Memory B cell (primary cell): ENCODE data around the gene MMAB.

Experiments used
- ATAC-seq: fragments of 150-1000 bp; cut with Tn5 transposase; 2 replicates; pipeline ENCODE4 v1.10.0; 2021; ENCODE audit warnings: low read depth, mild to moderate bottlenecking, moderate library complexity
- DNase-seq, 2 donors: peaks; one replicate each; pipeline ENCODE4 v3.0.0; 2022; ENCODE audit warnings: low spot score in 2 of 2
- H3K27ac Mint-ChIP-seq: one replicate; pipeline ENCODE4 v1.8.0; 2022; ENCODE audit warnings: mild to moderate bottlenecking, moderate library complexity, mixed read lengths
- H3K27me3 Mint-ChIP-seq: one replicate; pipeline ENCODE4 v1.8.0; 2022; ENCODE audit warnings: mixed read lengths
- H3K36me3 Mint-ChIP-seq: one replicate; pipeline ENCODE4 v1.8.0; 2022; ENCODE audit warnings: mild to moderate bottlenecking, mixed read lengths
- H3K4me1 Mint-ChIP-seq: one replicate; pipeline ENCODE4 v1.8.0; 2022; ENCODE audit warnings: mixed read lengths
- H3K4me3 Mint-ChIP-seq: one replicate; pipeline ENCODE4 v1.8.0; 2022; ENCODE audit warnings: mild to moderate bottlenecking, moderate library complexity, mixed read lengths
- H3K9me3 Mint-ChIP-seq: one replicate; pipeline ENCODE4 v1.8.0; 2022; ENCODE audit warnings: mixed read lengths

The MMAB gene

GRCh38 chr12:109553906-109554500 lies 19.3 kb downstream of the MMAB start:
- no peak overlapping the region for H3K4me3 Mint-ChIP-seq
- ATAC-seq (no peak), DNase-seq (no peak)
- H3K27me3 Mint-ChIP-seq: peaks cover 4% of the 10 kb centered on the region
- peaks cover 3% of the 10 kb centered on the region for H3K4me1 Mint-ChIP-seq
- no peak overlapping the region for H3K27ac Mint-ChIP-seq
- H3K9me3 Mint-ChIP-seq: no peaks in the 10 kb centered on the region
- peaks cover 5% of the 10 kb centered on the region for H3K36me3 Mint-ChIP-seq

- no peak overlapping the region for H3K27ac Mint-ChIP-seq
- no peak for DNase-seq
Observed at GRCh38 chr12:109553483-109553882, 19.8 kb downstream of the MMAB start.

GRCh38 chr12:109552971-109553370 lies 20.3 kb downstream of the MMAB start:
- Mint-ChIP-seq H3K36me3 (peaks cover 5% of the 10 kb centered on the region), H3K27ac (no peak overlapping the region)

More at GRCh38 chr12:109553483-109553882, 19.8 kb downstream of the MMAB start:
- Mint-ChIP-seq H3K4me1 (peaks cover 3% of the 10 kb centered on the region), H3K4me3 (no peak overlapping the region), H3K27me3 (peaks cover 4% of the 10 kb centered on the region), H3K9me3 (no peaks in the 10 kb centered on the region), H3K36me3 (peaks cover 5% of the 10 kb centered on the region)
- ATAC-seq: no peak

GRCh38 chr12:109551108-109551507 lies 22.2 kb downstream of the MMAB start:
- no peaks in the 10 kb centered on the region for H3K36me3 Mint-ChIP-seq
- no peak for DNase-seq
- peaks cover 11% of the 10 kb centered on the region for H3K27me3 Mint-ChIP-seq
- no peak overlapping the region for H3K4me3 Mint-ChIP-seq
- peaks cover 3% of the 10 kb centered on the region for H3K4me1 Mint-ChIP-seq
- no peak overlapping the region for H3K27ac Mint-ChIP-seq
- ATAC-seq: no peak
- H3K9me3 Mint-ChIP-seq: no peaks in the 10 kb centered on the region

More at GRCh38 chr12:109552971-109553370, 20.3 kb downstream of the MMAB start:
- no peaks in the 10 kb centered on the region for H3K9me3 Mint-ChIP-seq
- DNase-seq (no peak), ATAC-seq (no peak)
- H3K27me3 Mint-ChIP-seq: peaks cover 4% of the 10 kb centered on the region
- H3K4me3 Mint-ChIP-seq: no peak overlapping the region
- peaks cover 3% of the 10 kb centered on the region for H3K4me1 Mint-ChIP-seq

GRCh38 chr12:109550281-109550680 lies 23.0 kb downstream of the MMAB start:
- peaks cover 3% of the 10 kb centered on the region for H3K4me1 Mint-ChIP-seq
- no peaks in the 10 kb centered on the region for H3K9me3 Mint-ChIP-seq
- H3K27ac Mint-ChIP-seq: no peak overlapping the region
- peaks cover 11% of the 10 kb centered on the region for H3K27me3 Mint-ChIP-seq
- ATAC-seq: no peak
- H3K36me3 Mint-ChIP-seq: no peaks in the 10 kb centered on the region
- no peak for DNase-seq
- no peak overlapping the region for H3K4me3 Mint-ChIP-seq

- Mint-ChIP-seq H3K4me3 (no peak overlapping the region), H3K9me3 (no peaks in the 10 kb centered on the region), H3K36me3 (no peaks in the 10 kb centered on the region), H3K27me3 (peaks cover 11% of the 10 kb centered on the region), H3K27ac (no peak overlapping the region), H3K4me1 (peaks cover 3% of the 10 kb centered on the region)
- no peak for ATAC-seq
- DNase-seq: no peak
Observed at GRCh38 chr12:109549613-109550270, 23.6 kb downstream of the MMAB start.

- no peak for ATAC-seq
- DNase-seq: no peak
- H3K4me3 Mint-ChIP-seq: no peak overlapping the region
- no peak overlapping the region for H3K27ac Mint-ChIP-seq
- peaks cover 14% of the 10 kb centered on the region for H3K27me3 Mint-ChIP-seq
- no peaks in the 10 kb centered on the region for H3K9me3 Mint-ChIP-seq
- peaks cover 2% of the 10 kb centered on the region for H3K36me3 Mint-ChIP-seq
- H3K4me1 Mint-ChIP-seq: peaks cover 6% of the 10 kb centered on the region
Observed at GRCh38 chr12:109548258-109548657, 25.0 kb downstream of the MMAB start.

GRCh38 chr12:109547286-109547685 lies 26.0 kb downstream of the MMAB start:
- Mint-ChIP-seq H3K9me3 (no peaks in the 10 kb centered on the region), H3K36me3 (peaks cover 2% of the 10 kb centered on the region), H3K27me3 (peaks cover 14% of the 10 kb centered on the region), H3K4me3 (no peak overlapping the region), H3K4me1 (peaks cover 4% of the 10 kb centered on the region), H3K27ac (no peak overlapping the region)
- ATAC-seq (no peak), DNase-seq (no peak)

- H3K27ac Mint-ChIP-seq: no peak overlapping the region
- H3K9me3 Mint-ChIP-seq: no peaks in the 10 kb centered on the region
- peaks cover 12% of the 10 kb centered on the region for H3K27me3 Mint-ChIP-seq
Observed at GRCh38 chr12:109545826-109546225, 27.5 kb downstream of the MMAB start.

GRCh38 chr12:109544955-109545531 lies 28.3 kb downstream of the MMAB start:
- Mint-ChIP-seq H3K9me3 (no peaks in the 10 kb centered on the region), H3K27ac (no peak overlapping the region), H3K4me1 (peaks cover 3% of the 10 kb centered on the region), H3K27me3 (peaks cover 11% of the 10 kb centered on the region), H3K36me3 (peaks cover 2% of the 10 kb centered on the region), H3K4me3 (no peak overlapping the region)
- DNase-seq (no peak), ATAC-seq (no peak)

More at GRCh38 chr12:109545826-109546225, 27.5 kb downstream of the MMAB start:
- Mint-ChIP-seq H3K4me3 (no peak overlapping the region), H3K4me1 (peaks cover 3% of the 10 kb centered on the region), H3K36me3 (peaks cover 2% of the 10 kb centered on the region)
- DNase-seq: no peak
- no peak for ATAC-seq

GRCh38 chr12:109542876-109543275 lies 30.4 kb downstream of the MMAB start:
- H3K4me3 Mint-ChIP-seq: no peak overlapping the region
- H3K27ac Mint-ChIP-seq: no peak overlapping the region
- H3K4me1 Mint-ChIP-seq: peaks cover 3% of the 10 kb centered on the region
- peaks cover 5% of the 10 kb centered on the region for H3K36me3 Mint-ChIP-seq
- peaks cover 11% of the 10 kb centered on the region for H3K27me3 Mint-ChIP-seq
- no peaks in the 10 kb centered on the region for H3K9me3 Mint-ChIP-seq
- no peak for ATAC-seq
- no peak for DNase-seq

- Mint-ChIP-seq H3K4me3 (no peak overlapping the region), H3K27ac (no peak overlapping the region), H3K9me3 (no peaks in the 10 kb centered on the region), H3K36me3 (peaks cover 5% of the 10 kb centered on the region), H3K27me3 (peaks cover 3% of the 10 kb centered on the region), H3K4me1 (peaks cover 3% of the 10 kb centered on the region)
- ATAC-seq (no peak), DNase-seq (no peak)
Observed at GRCh38 chr12:109542014-109542413, 31.3 kb downstream of the MMAB start.

GRCh38 chr12:109541413-109541726 lies 31.9 kb downstream of the MMAB start:
- ATAC-seq: no peak
- Mint-ChIP-seq H3K4me3 (no peak overlapping the region), H3K27ac (no peak overlapping the region)

GRCh38 chr12:109540526-109541412 lies 32.5 kb downstream of the MMAB start:
- peaks cover 3% of the 10 kb centered on the region for H3K4me1 Mint-ChIP-seq
- H3K4me3 Mint-ChIP-seq: no peak overlapping the region
- DNase-seq: no peak
- no peak overlapping the region for H3K27ac Mint-ChIP-seq
- H3K36me3 Mint-ChIP-seq: peaks cover 14% of the 10 kb centered on the region
- peaks cover 3% of the 10 kb centered on the region for H3K27me3 Mint-ChIP-seq
- ATAC-seq: no peak
- H3K9me3 Mint-ChIP-seq: no peaks in the 10 kb centered on the region

More at GRCh38 chr12:109541413-109541726, 31.9 kb downstream of the MMAB start:
- H3K27me3 Mint-ChIP-seq: peaks cover 3% of the 10 kb centered on the region
- H3K4me1 Mint-ChIP-seq: peaks cover 3% of the 10 kb centered on the region
- DNase-seq: no peak
- H3K9me3 Mint-ChIP-seq: no peaks in the 10 kb centered on the region
- peaks cover 10% of the 10 kb centered on the region for H3K36me3 Mint-ChIP-seq
